ENCODE measurements around the gene ZBTB4. TPM values are rescaled to one million over a fixed set of nuclear protein-coding genes. Genes with fewer than 3 reads are reported as not detected.
A peak's percentile ranks its signal among the peaks of the same experiment; 100 is the strongest.
"Not testable (repeated sequence)": the region's sequence is repeated elsewhere in the genome, so short reads cannot be mapped to it uniquely, and the experiment has no call there.

Gene ZBTB4
- total RNA-seq, 1 donor from 2014 or later: 65.5 TPM

- DNase-seq (ENCODE audit: low spot score): no peak
Measured at GRCh38 chr17:7495906-7496434, 16.5 kb upstream of the ZBTB4 start.

GRCh38 chr17:7493941-7494340, 14.5 kb upstream of the ZBTB4 start:
- no peak for DNase-seq (ENCODE audit: low spot score)

DNA sequence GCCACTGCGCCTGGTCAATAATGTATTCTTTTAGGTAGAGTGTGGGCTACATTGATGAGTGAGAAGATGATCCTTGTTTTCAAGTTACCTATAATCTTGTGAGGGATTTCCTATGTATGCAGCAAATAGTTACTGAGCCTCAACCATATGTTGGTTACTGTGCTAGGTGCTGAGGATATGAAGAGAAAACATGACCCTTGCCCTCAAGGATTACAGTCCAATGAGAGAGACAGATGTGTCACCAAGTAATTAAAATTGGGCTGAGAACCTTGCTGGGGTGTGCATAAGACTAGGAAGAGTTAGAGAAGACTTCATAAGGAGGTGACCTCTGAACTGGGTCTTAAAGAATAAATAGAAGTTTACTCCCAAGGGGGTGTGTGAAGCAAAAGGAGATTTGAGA, 12.2 kb upstream of the ZBTB4 start:
- no peak for DNase-seq (ENCODE audit: low spot score)

GRCh38 chr17:7490144-7490543, 10.7 kb upstream of the ZBTB4 start:
- DNase-seq (ENCODE audit: low spot score): no peak

DNA sequence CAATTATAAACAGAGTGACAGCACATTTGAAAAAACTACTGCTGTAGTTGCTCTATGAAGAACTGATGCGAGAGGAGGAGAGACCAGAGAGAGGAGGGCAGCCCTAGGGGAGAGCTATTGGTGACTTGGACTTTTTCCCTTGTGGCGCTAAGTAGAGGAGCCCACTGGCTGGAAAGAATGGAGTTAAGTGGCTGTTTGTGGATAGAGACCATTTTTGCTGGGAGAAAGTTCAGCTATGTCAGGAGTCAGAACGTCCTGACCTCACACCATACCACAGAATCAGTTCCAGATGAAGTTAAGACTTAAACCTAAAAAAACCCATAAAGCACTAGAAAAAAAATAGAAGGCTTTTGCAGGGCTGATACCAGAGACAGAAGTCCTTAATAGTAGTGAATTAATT, 6.8 kb upstream of the ZBTB4 start:
- DNase-seq (ENCODE audit: low spot score): no peak

GRCh38 chr17:7484919-7485377, 5.5 kb upstream of the ZBTB4 start:
- no peak for DNase-seq (ENCODE audit: low spot score)

GRCh38 chr17:7484067-7484918, 4.9 kb upstream of the ZBTB4 start, which contains the start of gene POLR2A:
POLR2A (plus strand) TSS chr17:7484366.
- peak; percentile 98 for DNase-seq (ENCODE audit: low spot score)

DNA sequence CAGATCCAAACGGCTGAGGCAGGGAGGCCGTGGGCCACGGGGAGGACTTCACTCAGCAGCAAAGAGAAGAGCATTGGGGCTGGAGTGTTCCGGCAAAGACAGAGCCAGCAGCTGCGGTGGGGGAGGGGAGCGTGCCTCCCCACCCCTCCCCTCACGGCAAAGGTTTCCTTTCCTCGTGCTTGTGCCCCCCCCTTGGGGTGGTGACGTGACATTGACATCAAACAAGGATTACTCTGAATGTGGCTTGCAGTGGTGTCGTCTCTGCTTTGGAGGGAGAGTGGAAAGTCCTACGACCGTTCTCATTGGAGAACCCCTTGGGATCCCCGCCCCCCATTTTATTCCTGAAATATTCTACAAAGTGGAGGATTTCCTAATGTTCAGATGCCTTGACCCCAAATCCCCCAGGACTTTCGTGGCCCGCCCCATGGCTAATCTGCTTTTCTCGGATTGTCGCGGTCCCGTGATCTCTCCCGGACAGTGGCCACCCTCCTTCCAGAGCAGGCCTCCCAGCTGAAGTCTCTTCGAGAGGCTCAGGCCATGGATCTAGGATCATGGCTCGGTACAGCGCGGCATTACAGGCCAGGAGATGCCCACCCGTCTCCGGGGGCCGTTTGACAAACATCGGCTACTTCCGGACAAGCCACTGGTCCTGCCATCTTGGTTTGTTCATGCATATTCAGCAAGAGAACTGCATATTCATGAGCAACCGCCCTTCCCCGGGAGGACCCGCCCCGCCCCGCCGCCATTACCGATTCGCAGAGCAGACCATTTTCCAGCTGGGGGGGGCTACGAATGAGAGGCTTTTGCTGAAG, 4.0 kb upstream of the ZBTB4 start:
- peak; percentile 95 for DNase-seq (ENCODE audit: low spot score)

- not testable (repeated sequence) for DNase-seq (ENCODE audit: low spot score)
Measured at GRCh38 chr17:7482742-7483088, 3.3 kb upstream of the ZBTB4 start.

DNA sequence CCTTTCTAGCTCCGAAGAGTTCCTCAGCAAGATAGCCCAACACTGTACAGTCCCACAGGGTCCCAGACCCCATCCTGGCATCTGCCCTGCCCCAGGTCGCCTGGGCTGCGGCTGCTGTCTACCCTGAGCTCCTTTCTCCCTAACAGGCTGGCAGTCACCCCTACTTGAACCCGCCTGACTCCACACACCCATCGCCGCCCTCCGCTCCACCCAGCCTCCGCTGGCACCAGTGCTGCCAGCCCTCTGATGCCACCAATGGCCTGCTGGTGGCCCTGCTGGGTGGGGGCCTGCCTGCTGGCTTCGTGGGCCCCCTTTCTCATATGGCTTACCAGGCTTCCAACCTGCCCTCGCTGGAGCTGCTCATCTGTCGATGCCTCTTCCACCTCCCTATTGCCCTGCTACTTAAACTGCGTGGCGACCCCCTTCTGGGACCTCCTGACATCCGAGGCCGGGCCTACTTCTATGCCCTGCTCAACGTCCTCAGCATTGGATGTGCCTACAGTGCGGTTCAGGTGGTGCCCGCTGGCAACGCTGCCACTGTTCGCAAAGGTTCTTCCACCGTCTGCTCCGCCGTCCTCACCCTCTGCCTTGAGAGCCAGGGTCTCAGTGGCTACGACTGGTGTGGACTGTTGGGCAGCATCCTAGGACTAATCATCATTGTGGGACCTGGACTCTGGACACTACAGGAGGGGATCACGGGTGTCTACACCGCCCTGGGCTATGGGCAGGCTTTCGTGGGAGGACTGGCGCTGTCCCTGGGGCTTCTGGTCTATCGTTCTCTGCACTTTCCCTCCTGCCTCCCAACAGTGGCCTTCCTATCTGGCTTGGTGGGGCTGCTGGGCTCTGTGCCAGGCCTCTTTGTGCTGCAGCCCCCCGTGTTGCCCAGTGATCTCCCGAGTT, 2.7 kb upstream of the ZBTB4 start:
- DNase-seq (ENCODE audit: low spot score): not testable (repeated sequence)

DNA sequence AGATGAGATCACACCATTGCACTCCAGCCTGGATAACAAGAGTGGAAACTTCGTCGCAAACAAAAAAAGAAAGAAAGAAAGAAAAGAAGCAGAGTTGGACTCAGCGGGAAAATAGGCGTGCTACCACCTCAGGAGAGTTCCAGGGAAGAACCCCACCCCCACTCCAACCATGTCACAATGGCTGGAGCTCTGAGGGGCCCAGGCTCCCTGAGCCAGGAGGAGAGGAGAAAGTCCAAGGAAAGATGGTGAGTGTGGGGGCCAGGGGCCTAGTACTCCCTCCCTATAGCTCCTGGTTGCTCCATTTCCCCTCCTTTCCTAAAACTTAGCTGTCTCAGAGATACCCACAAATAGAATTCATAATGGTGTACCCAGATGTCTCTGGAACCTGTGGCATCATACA, 1.8 kb upstream of the ZBTB4 start, which contains the start of gene SLC35G6:
Gene SLC35G6 (plus strand): TSS at position 172 of the 400 bp plus-strand sequence. CDS start 71 bp downstream, at position 243.
- DNase-seq (ENCODE audit: low spot score): not testable (repeated sequence)

DNA sequence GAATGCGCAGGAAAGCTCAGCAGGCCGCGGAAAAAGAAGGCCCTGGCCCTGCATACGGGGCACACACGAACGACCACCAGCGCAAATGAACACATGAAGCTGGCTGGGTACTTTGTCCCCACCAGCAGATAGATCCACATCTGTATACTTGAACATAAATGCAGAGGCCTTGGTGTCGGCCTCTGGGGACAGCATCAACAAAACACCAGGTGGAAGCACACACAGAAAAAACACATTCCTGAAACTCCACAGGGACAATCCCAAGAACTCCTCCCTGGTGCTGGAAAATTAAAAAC, 606 bp upstream of the ZBTB4 start:
- DNase-seq (ENCODE audit: low spot score): no peak

DNA sequence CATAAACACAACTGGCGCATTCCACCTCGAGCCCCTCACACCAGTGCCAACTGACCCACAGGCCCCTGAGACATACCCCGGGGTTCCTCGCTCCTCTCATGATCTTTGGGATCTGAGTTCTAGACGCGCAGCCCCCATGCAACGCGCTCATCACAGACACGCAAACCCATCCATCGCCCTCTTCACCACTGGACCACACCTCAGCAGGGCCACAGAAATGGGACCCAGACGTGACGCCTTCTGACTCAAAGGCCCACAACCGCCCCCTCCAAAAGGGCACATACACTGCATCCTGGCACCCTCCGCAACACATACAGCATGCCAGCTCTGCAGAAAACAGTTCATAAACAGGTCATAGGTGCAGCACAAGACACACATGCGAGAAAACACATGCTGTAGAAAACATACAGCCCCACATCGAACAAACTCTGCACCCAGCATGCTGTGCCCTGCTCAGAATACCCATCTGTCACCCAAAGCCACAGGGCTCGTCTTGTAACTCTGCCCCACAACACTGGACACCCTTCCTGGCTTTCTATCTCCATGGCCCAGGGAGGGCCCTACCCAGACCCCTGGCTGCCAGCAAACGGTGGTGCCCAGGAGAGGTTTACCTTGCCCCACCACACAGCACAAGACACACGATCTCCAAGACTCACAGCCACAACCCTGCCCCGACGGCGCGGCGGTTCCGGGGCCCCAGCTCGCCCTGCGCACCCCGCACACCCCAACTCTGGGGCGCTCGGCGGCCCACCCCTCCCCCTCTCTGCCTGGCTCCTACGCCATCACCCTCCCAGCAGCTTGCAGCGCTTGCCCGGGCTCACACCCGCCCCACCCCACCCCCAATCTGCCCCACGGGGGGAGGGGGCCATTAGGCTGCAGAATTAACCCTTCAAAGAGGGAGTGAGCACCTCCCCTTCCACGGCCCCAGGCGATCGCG, 887 bp downstream of the ZBTB4 start:
- peak; percentile 76 for DNase-seq (ENCODE audit: low spot score)

- DNase-seq (ENCODE audit: low spot score): no peak
Measured at GRCh38 chr17:7477392-7478275, 1.8 kb downstream of the ZBTB4 start.

DNA sequence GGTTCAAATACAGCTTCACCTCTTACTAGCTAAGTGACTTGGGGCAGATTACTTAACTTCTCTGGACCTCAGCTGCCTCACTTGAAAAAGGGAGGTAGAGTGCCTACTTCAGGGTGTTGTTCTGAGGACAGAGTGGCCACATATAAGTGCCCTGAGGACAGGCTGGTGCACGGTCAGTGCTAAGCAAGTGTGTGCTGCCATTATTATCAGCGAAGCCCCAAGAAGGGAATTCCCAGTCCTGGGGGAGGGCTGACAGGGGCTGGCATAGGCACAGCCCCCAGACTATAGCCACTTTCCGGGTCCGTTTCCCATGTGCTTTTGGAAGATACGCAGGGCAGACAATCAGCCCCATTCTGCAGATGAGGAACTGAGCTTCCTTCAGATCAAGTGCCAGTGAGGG, 2.5 kb downstream of the ZBTB4 start:
- no peak for DNase-seq (ENCODE audit: low spot score)

DNA sequence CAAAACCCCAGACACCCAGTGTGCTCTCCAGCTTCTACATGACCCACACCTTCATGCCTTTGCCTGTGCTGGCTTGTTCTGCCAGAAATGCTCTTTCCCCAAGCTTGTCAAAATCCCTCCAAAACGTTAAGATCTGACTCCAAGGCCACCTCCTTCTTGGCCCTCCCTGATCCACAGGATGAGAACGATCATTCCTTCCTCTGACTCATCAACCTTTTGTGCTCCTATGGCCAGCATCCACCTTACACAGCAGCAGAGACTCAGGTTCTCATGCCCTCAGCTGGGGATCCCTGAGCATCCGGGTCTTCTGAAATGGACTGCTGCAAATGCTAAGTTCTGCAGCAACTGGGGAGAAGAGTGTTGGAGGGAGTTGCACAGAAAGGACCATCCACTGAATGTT, 2.9 kb downstream of the ZBTB4 start:
- DNase-seq (ENCODE audit: low spot score): no peak

- no peak for DNase-seq (ENCODE audit: low spot score)
Measured at GRCh38 chr17:7475764-7476422, 3.5 kb downstream of the ZBTB4 start.

DNA sequence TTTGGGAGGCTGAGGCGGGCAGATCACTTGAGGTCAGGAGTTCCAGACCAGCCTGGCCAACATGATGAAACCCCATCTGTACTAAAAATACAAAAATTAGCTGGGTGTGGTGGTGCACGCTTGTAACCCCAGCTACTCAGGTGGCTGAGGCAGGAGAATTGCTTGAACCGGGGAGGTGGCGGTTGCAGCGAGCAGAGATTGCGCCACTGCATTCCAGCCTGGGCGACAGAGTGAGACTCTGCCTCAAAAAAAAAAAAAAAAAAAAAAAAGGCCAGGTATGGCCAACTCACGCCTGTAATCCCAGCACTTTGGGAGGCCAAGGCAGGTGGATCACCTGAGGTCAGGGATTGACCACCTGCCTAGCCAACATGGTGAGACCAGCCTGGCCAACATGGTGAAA, 4.7 kb downstream of the ZBTB4 start:
- not testable (repeated sequence) for DNase-seq (ENCODE audit: low spot score)

DNA sequence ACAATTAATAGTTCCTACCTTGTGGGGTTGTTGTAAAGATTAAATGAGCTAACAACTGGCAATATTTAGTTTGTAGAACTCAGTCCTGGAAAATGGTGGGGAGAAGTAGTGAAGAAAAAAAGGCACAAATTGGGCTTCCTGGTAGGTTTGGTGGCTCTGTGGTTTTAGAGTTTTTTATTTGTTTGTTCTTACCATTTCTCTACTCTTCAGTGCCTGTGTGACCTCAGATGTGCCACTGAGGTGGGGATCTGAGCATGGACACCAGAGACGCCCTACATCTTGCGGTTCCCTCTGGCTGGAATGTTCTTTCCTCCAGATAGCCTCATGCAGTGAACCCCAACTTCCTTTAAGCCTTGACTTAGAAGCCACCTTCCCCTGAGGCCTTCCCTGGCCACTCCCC, 7.7 kb downstream of the ZBTB4 start:
- no peak for DNase-seq (ENCODE audit: low spot score)
